ENCODE measurements around the gene RNF220.

Gene RNF220

GRCh38 chr1:44636688-44637598, 231.9 kb downstream of the RNF220 start:
- Histone ChIP-seq H3K27ac (no peak overlapping the region), H3K36me3 (ENCODE audit: insufficient read depth, low read length) (peaks cover 71% of the 10 kb centered on the region), H3K9ac (ENCODE audit: insufficient read length) (no peak overlapping the region), H3K4me3 (no peak overlapping the region), H3K9me3 (ENCODE audit: low read depth, low read length) (no peaks in the 10 kb centered on the region)
- DNase-seq (ENCODE audit: low read depth, low spot score) = no peak
- TF ChIP-seq POLR2AphosphoS5 (IDR thresholded peaks at IDR 0.05; ENCODE audit: borderline replicate concordance, low read depth, low read length) (no peak), FOXP2 (optimal IDR thresholded peaks at IDR 0.05; ENCODE audit: control extremely low read depth, extremely low read length, insufficient read depth) (no peak), EZH2 (IDR thresholded peaks at IDR 0.05) (no peak)

GRCh38 chr1:44637702-44638411, 232.8 kb downstream of the RNF220 start:
- no peak for DNase-seq (ENCODE audit: low read depth, low spot score)
- H3K4me3 ChIP-seq = no peak overlapping the region
- H3K9me3 ChIP-seq (ENCODE audit: low read depth, low read length) = no peaks in the 10 kb centered on the region
- H3K36me3 ChIP-seq (ENCODE audit: insufficient read depth, low read length) = peaks cover 68% of the 10 kb centered on the region
- H3K9ac ChIP-seq (ENCODE audit: insufficient read length) = no peak overlapping the region
- TF ChIP-seq FOXP2 (optimal IDR thresholded peaks at IDR 0.05; ENCODE audit: control extremely low read depth, extremely low read length, insufficient read depth) = no peak
- TF ChIP-seq EZH2 (IDR thresholded peaks at IDR 0.05) = no peak
- TF ChIP-seq POLR2AphosphoS5 (IDR thresholded peaks at IDR 0.05; ENCODE audit: borderline replicate concordance, low read depth, low read length) = no peak
- H3K27ac ChIP-seq = no peak overlapping the region

- no peak overlapping the region for H3K27ac ChIP-seq
- no peak for DNase-seq (ENCODE audit: low read depth, low spot score)
- no peak overlapping the region for H3K4me3 ChIP-seq
- no peak overlapping the region for H3K9ac ChIP-seq (ENCODE audit: insufficient read length)
- TF ChIP-seq EZH2 (IDR thresholded peaks at IDR 0.05) (no peak), FOXP2 (optimal IDR thresholded peaks at IDR 0.05; ENCODE audit: control extremely low read depth, extremely low read length, insufficient read depth) (no peak), POLR2AphosphoS5 (IDR thresholded peaks at IDR 0.05; ENCODE audit: borderline replicate concordance, low read depth, low read length) (no peak)
- peaks cover 61% of the 10 kb centered on the region for H3K36me3 ChIP-seq (ENCODE audit: insufficient read depth, low read length)
- H3K9me3 ChIP-seq (ENCODE audit: low read depth, low read length) = no peaks in the 10 kb centered on the region
Measured at GRCh38 chr1:44640200-44640853, 235.3 kb downstream of the RNF220 start.

DNA sequence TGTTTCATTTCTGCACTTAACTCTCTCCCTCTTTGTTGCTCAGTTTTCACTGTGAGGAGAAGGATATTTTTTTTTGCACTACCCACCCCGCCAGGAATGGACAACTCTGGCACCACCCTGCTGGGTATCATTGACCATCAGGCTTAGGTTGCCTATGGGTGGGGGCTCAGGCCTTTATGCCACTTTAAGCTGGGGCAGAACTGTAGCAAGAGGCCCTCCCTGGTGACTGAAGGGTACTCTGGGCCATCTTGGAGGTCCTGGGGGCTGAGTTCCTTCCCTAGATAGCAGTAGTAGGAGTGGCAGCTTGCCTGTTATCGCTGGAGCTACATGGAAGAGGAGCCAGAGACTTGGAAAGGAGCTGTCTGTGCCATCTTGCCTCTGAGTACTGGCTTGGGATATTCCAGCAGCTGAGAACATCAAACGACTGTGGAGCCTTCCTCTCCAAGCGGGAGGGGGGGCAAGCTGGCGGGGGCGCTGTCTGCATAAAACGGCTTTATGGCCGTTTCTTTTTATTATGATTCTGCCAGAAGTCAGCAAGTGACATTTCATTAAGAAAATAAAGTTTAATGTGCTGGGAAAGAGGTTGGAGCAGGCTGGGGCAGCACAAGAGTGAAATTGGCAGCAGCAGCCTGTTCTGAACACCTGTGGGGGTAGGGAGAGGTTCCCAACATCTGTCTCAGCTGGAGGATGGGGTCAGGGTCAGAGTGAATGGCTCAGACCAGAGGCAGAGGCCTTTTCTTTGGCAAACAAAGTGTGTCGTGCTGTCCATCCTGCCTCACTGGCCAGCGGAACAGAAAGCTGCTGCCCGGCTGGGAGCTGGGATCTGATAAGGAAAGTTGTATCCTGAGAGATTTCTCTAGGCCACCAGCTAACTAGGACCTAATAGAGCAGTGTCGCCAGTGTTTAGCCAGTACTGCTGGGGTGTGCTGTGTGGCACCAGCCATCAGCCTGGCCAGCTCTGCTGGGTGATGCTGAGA, 236.4 kb downstream of the RNF220 start:
- DNase-seq (ENCODE audit: low read depth, low spot score) = no peak
- H3K27ac ChIP-seq = no peak overlapping the region
- no peak overlapping the region for H3K4me3 ChIP-seq
- H3K9ac ChIP-seq (ENCODE audit: insufficient read length) = no peak overlapping the region
- no peaks in the 10 kb centered on the region for H3K9me3 ChIP-seq (ENCODE audit: low read depth, low read length)
- TF ChIP-seq FOXP2 (optimal IDR thresholded peaks at IDR 0.05; ENCODE audit: control extremely low read depth, extremely low read length, insufficient read depth) (no peak), EZH2 (IDR thresholded peaks at IDR 0.05) (no peak)
- H3K36me3 ChIP-seq (ENCODE audit: insufficient read depth, low read length) = peaks cover 56% of the 10 kb centered on the region

GRCh38 chr1:44642255-44642654, 237.2 kb downstream of the RNF220 start:
- Histone ChIP-seq H3K9ac (ENCODE audit: insufficient read length) (no peak overlapping the region), H3K9me3 (ENCODE audit: low read depth, low read length) (no peaks in the 10 kb centered on the region), H3K36me3 (ENCODE audit: insufficient read depth, low read length) (peaks cover 48% of the 10 kb centered on the region; the same call in 1 of the 2 replicates), H3K4me3 (no peak overlapping the region), H3K27ac (no peak overlapping the region)
- no peak for DNase-seq (ENCODE audit: low read depth, low spot score)
- TF ChIP-seq EZH2 (IDR thresholded peaks at IDR 0.05) (no peak), POLR2AphosphoS5 (IDR thresholded peaks at IDR 0.05; ENCODE audit: borderline replicate concordance, low read depth, low read length) (no peak), FOXP2 (optimal IDR thresholded peaks at IDR 0.05; ENCODE audit: control extremely low read depth, extremely low read length, insufficient read depth) (no peak)

GRCh38 chr1:44642925-44643324, 237.9 kb downstream of the RNF220 start:
- Histone ChIP-seq H3K36me3 (ENCODE audit: insufficient read depth, low read length) (peaks cover 48% of the 10 kb centered on the region; the same call in 1 of the 2 replicates), H3K4me3 (no peak overlapping the region), H3K9me3 (ENCODE audit: low read depth, low read length) (no peaks in the 10 kb centered on the region), H3K9ac (ENCODE audit: insufficient read length) (no peak overlapping the region), H3K27ac (no peak overlapping the region)
- TF ChIP-seq FOXP2 (optimal IDR thresholded peaks at IDR 0.05; ENCODE audit: control extremely low read depth, extremely low read length, insufficient read depth) (no peak), POLR2AphosphoS5 (IDR thresholded peaks at IDR 0.05; ENCODE audit: borderline replicate concordance, low read depth, low read length) (no peak), EZH2 (IDR thresholded peaks at IDR 0.05) (no peak)
- no peak for DNase-seq (ENCODE audit: low read depth, low spot score)

DNA sequence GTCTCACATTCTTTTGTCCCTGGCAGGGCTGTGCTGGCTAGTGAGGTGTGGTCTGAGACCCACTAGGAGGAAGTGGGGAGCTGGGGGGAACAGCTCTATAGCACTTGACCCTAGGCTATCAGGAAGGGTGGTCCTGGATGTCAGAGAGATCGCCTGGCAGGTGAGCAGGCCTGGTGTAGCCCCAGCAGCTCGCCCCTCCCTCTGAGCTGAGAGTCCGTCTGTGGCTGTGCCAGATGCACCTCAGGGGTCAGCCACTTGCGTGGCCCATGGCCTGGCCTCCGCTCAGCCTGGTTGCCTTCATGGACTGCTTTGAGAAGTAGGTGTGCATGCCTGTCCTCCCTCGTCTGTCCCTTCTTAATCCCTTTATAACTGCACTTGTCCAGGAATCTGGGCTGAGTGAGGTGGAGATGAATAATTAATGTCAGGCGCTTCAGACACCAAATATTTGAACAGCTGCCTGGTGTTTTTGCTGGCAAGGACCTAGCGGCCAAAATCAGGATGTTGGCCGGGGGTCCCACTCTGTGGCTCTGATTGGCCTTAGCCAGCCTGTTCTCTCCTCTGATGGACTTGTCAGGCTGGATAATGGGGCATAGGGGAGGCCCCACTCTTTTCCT, 238.8 kb downstream of the RNF220 start:
- Histone ChIP-seq H3K27ac (no peak overlapping the region), H3K4me3 (no peak overlapping the region), H3K36me3 (ENCODE audit: insufficient read depth, low read length) (peaks cover 41% of the 10 kb centered on the region; the same call in 1 of the 2 replicates), H3K9me3 (ENCODE audit: low read depth, low read length) (no peaks in the 10 kb centered on the region), H3K9ac (ENCODE audit: insufficient read length) (no peak overlapping the region)
- TF ChIP-seq EZH2 (IDR thresholded peaks at IDR 0.05) (no peak), POLR2AphosphoS5 (IDR thresholded peaks at IDR 0.05; ENCODE audit: borderline replicate concordance, low read depth, low read length) (no peak), FOXP2 (optimal IDR thresholded peaks at IDR 0.05; ENCODE audit: control extremely low read depth, extremely low read length, insufficient read depth) (no peak)
- no peak for DNase-seq (ENCODE audit: low read depth, low spot score)

All from SK-N-MC (cell line).